IPS DF 6.9 (cell line): Measurements from ENCODE around the gene RRAGA.
A peak's percentile ranks its signal among the peaks of the same experiment; 100 is the strongest.
"Not testable (repeated sequence)": the region's sequence is repeated elsewhere in the genome, so short reads cannot be mapped to it uniquely, and the experiment has no call there.

Experiments used
- DNase-seq: peaks from one replicate; pipeline ENCODE4 v3.0.0-alpha.2; 2013; ENCODE audit warnings: low read depth, low spot score
- H3K27ac ChIP-seq: one replicate; pipeline ENCODE4 v1.5.1; 2013; ENCODE audit warnings: low read length, control low read depth
- H3K27me3 ChIP-seq: 2 replicates; pipeline ENCODE4 v1.6.1; 2013; ENCODE audit warnings: mild to moderate bottlenecking, low read length; ENCODE audit not compliant: control insufficient read depth, insufficient read depth
- H3K36me3 ChIP-seq: 2 replicates; pipeline ENCODE4 v1.6.1; 2013; ENCODE audit warnings: low read length; ENCODE audit not compliant: control insufficient read depth, insufficient read depth
- H3K4me1 ChIP-seq: 2 replicates; pipeline ENCODE4 v1.6.1; 2013; ENCODE audit warnings: low read length; ENCODE audit not compliant: control insufficient read depth, insufficient read depth
- H3K4me3 ChIP-seq: 2 replicates; pipeline ENCODE4 v1.5.1; 2013; ENCODE audit warnings: mild to moderate bottlenecking, low read length
- H3K9me3 ChIP-seq: 2 replicates; pipeline ENCODE4 v1.6.1; 2013; ENCODE audit warnings: low read length, inconsistent platforms; ENCODE audit not compliant: control insufficient read depth, insufficient read depth
- WGBS: extraction: QIAGEN DNeasy Blood & Tissue Kit; methylation state at CpG from one replicate; pipeline ENCODE4 v1.1.7; 2013; ENCODE audit warnings: mixed read lengths, missing lambda C conversion rate; ENCODE audit not compliant: insufficient read length, insufficient coverage; 5-methylcytosine and 5-hydroxymethylcytosine counted together

RRAGA gene

DNA sequence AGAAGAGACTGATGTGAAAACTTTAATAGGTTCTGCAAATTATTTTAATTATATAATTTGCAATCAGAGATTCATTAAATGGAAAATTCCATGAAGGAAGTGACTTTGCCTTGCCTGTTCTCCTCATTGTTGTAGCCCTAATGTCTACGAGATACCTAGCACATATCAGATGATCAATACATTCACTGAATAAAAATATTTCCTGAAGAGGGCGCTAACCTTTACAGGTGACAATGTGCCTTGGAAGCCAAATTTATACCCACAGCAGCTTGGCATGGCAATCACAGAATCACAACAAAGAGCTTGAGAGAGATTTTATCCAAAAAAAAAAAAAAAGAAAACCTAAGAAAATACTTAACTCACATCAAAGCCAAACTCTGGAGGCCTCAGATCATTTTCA is 36.1 kb downstream of the RRAGA start:
- Histone ChIP-seq H3K27me3 (no peaks in the 10 kb centered on the region), H3K27ac (no peak overlapping the region), H3K9me3 (no peaks in the 10 kb centered on the region), H3K4me3 (no peak overlapping the region), H3K36me3 (peaks cover 5% of the 10 kb centered on the region; the same call in 1 of the 2 replicates), H3K4me1 (no peaks in the 10 kb centered on the region)
- no CpG with 5 or more reads among the region's 2 CpGs for WGBS
- DNase-seq, result peak; percentile 9

- no peaks in the 10 kb centered on the region for H3K27me3 ChIP-seq
- no peak overlapping the region for H3K4me3 ChIP-seq
- H3K36me3 ChIP-seq, result peaks cover 10% of the 10 kb centered on the region; the same call in 1 of the 2 replicates
- no peak for DNase-seq
- no peaks in the 10 kb centered on the region for H3K9me3 ChIP-seq
- no peaks in the 10 kb centered on the region for H3K4me1 ChIP-seq
- H3K27ac ChIP-seq, result no peak overlapping the region
- 100% methylated on average over 2 of the region's 6 CpGs for WGBS
Measured at GRCh38 chr9:19087106-19088000, 38.1 kb downstream of the RRAGA start.

- H3K27me3 ChIP-seq, H3K36me3 ChIP-seq, H3K4me1 ChIP-seq, H3K4me3 ChIP-seq, H3K27ac ChIP-seq, DNase-seq, H3K9me3 ChIP-seq: not testable (repeated sequence)
Measured at GRCh38 chr9:19097431-19097830, 48.2 kb downstream of the RRAGA start.
